Stimulated activated CD4-positive, alpha-beta T cell treated with anti-CD3 and anti-CD28 coated beads, Interleukin-15, amount 100 ng/mL, for 1 hour (primary cell): ENCODE data around the gene KCNQ5.

Experiments used
- DNase-seq, 2 donors: peaks; one replicate each; pipeline ENCODE4 v3.0.0-alpha.2; 2020; ENCODE audit warnings: low read depth in 1 of 2, low spot score in 1 of 2

Gene KCNQ5

GRCh38 chr6:72792692-72793091 lies 170.8 kb downstream of the KCNQ5 start:
- no peak for DNase-seq

DNA sequence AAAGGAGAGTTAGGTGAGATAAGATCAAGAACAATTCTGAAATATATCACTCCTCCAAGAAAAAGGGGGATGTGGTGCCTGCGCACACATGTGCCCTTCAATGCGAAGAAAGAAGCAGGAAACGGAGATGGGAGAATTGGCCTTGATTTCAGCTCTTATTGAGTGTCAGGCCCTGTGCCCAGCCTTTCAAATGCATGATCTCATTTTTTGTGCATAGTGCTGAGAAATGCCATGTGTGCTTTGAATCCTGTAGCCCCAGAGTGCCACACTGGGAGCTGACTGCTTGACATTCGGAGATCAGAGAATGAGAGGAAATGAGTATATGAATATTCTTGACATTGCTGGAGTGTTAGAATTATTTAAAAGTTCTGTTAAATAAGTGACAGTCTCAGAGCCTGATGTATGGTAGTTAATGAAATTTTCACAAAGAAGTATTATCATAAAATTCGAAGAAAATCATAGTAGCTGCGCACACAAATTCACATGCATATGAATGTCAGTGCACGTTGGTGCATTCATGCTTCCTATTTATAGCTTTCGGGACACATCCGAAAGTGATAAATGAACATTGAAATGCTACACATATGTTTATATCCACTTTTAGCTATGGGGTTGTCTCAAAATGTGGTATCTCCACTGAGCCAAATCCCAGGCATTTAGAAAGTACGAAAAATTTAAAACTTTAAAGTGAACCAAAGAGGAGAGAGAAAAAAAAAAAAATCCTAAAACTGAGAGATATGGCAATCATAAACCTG lies 172.0 kb downstream of the KCNQ5 start:
- DNase-seq: no peak

- DNase-seq: no peak
Observed at GRCh38 chr6:72798196-72798595, 176.3 kb downstream of the KCNQ5 start.

DNA sequence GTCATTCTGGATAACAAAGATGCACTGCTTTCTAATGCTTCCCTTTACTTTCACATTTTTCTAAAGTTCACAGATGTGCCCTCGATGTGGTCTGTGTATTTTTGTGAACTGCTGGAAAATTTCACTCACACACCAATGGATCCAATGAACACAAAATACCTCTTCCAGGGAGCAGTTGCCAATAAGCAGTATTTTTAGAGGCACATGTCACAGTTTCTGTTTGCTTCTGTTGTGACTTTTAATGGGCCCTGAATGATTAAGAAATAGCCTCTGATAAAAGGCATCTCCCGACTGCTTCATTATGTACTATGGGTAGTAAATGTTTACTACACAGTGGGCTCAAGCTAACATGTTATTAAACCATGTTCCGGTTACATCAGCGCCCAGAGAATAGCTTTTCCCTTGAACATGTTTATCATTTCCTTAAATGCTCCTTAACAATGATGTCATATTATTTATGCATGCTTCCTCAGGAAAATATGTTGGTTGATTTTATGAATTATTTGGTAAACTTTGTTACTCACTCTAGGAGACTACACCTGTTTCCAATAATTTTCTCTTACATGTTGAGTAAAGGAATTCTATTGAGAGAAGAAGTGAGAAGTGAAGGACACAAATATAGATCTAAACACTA lies 188.0 kb downstream of the KCNQ5 start:
- DNase-seq: no peak

GRCh38 chr6:72810571-72811280 lies 188.9 kb downstream of the KCNQ5 start:
- no peak for DNase-seq

- no peak for DNase-seq
Observed at GRCh38 chr6:72811971-72812421, 190.1 kb downstream of the KCNQ5 start.

DNA sequence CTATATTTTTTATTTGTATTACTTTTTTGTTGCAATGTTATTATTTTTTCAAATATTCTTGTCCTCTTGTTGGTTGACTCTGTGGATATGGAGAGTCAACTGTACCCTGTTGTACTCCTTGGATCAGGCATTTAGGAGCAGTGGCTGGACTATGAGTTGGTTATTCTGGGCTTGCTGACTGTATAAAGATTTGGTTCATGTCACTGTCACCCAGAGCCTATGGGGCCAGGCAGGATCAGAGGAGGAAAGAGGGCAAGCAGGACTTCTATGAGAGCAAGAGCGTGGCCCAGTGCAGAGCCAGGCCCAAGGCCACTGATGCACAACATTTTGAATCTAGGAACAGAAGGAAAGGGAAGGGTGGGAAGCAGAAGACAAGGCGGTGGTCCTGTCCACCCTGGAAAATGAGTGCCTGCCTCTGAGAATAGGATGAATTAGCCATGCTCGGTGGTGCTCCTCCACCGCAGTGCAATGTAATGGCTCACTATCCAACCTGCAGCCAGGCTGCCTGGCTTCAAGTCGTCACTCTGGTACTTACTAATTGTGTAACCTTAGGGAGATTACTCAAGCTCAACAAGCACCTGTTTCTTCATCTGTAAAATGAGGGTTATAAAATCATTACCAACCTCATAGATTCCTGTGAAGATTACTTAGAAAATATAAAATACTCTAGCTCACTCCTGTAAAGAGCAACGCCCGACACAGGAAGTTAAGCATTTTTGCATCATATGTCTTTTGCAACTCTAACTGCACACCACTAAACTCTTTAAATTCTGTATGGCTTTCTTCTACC lies 192.1 kb downstream of the KCNQ5 start:
- no peak for DNase-seq

DNA sequence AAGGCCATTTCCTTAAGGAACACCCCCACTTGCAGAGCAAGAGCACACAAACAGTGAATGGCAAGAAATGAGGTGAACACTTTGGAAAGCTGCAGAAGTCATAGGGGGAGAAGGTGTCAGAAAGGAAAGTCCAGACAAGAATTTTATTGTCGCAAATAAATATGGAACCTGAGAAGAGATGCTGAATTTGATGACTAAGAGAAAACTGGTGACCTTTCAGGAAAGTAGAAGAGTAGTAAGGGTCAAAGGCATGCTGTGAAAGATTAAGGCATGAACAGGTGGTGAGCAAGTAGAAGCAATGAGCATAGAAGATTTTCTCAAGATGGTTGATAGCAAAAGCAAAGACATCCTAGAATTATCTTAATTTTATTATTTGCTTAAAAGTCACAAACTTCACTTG lies 194.2 kb downstream of the KCNQ5 start:
- DNase-seq: no peak

GRCh38 chr6:72817208-72817607 lies 195.3 kb downstream of the KCNQ5 start:
- no peak for DNase-seq

DNA sequence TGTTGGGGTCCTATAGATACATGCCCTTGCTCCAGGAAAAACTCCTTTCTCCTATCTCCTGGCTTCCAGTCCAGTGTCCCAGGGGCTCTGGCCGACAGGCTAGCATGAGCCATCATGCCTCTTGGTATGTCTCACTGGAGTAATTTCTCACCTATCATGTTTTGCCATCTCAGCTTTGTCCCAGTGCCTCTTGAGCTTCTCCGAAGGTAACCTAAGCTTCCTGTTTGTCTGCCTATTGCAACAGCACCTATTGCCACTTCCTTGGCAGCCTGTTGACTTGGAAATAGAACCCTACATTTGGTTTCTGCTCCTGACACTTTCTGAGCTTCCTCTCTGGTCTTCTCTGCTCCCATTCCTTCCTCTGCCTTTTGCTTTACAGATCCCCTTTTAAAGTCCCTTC lies 197.7 kb downstream of the KCNQ5 start:
- no peak for DNase-seq

DNA sequence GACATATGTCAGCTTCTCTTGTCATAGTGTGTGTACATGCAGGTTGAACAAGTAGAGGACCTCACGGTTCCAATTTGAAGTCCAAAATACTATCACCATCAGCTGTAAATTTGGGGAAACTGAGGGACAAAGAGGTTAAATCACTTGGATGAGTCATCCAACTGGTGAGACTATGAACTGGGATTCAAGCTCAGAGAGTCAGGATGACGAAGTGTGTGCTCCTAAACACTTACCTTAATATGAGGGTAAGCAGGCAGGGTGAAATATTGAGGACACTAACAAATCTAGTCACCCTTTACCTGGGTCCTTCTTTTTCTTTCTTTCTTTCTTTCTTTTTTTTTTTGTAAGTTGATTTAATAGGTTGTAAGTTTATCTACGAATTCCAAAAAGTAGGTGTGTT lies 198.3 kb downstream of the KCNQ5 start:
- no peak for DNase-seq

DNA sequence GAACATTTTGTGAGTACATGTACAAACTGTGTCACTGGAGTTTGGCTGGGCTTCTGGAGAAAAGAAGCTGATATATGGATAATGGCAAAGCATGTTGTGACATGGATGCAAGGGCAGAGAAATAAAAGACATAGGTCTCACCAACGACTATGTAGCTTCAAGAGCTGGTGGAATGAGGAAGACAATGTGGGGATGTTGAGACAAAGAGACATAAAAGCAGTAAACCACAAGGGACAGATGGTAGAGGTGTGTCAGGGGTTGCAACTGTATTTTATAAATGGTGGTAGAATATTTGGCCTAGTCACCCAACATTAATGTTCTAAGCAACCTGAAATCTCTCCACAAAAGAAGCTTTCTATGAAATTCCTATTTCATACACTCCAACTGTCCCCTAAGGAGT lies 199.0 kb downstream of the KCNQ5 start:
- DNase-seq: no peak

DNA sequence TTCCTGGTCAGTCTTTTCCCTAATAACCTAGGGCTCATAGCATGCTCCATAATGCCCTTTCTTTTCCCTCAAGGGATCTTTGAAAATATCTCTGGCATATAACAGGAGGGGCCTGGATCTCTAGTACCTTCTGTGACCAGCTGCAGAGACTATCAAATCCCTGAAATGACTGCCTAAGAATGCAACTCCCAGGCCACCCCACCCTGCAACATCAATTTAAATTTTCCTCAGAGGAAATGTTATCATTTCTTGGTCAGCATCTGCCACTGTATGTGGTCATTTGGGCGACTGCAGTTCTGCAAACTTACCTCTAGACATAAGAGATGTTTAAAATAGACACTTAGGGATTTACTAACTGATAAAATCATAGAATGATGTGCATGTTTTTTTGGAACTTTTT lies 200.2 kb downstream of the KCNQ5 start:
- DNase-seq: no peak

DNA sequence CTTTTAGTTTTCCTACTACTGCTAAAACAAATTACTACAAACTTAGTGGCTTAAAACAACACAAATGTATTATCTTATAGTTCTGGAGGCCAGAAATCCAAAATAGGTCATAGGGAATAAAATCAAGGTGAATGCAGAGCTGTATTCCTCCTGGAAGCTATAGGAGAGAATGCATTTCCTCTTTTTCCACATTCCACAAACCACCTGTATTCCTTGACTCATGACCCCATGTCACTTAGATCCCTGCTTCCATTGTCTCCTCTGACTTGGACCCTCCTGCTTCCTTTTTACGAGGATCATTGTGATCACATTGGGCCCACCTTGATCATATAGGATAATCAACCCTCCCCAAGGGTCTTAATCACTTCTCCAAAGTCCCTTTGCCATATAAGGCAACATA lies 200.8 kb downstream of the KCNQ5 start:
- DNase-seq: no peak

DNA sequence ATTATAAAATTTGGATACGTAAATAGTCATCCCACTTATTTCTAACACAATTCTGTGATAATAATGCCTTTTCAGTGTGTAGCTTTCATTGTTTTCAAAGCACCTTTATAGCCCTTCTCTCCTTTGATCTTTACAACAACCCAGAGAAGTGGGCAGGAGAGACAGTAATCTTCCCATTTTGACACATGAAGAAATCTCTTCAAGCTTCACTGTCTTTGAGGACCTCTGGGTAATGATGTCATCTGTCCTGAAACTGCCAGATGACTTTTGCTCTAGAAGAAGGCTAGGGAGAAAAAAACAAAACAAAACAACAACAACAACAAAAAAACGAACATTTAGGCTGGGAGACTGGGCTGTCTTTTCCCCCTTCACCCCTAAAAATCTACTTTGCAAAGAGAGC lies 203.0 kb downstream of the KCNQ5 start:
- no peak for DNase-seq

GRCh38 chr6:72825315-72825911 lies 203.5 kb downstream of the KCNQ5 start:
- DNase-seq: no peak

DNA sequence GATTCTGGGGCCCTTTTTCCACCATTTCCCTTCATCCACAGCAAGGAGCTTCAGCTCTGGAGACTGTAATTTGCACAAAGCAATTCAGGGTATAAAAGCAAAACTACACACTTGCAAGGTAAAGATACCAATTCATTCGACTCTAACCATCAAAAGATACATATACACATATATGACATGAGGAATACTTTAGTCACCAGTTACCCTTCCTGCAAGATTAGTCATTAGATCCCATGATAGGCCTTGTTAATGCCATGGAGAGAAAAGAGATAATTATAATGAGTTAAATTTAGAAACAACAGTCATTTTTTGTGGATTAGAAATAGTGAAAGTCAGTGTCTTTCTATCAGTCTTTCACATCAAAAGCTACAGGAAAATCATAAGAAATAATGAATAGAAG lies 204.2 kb downstream of the KCNQ5 start:
- no peak for DNase-seq

- no peak for DNase-seq
Observed at GRCh38 chr6:72826744-72827438, 205.0 kb downstream of the KCNQ5 start.

DNA sequence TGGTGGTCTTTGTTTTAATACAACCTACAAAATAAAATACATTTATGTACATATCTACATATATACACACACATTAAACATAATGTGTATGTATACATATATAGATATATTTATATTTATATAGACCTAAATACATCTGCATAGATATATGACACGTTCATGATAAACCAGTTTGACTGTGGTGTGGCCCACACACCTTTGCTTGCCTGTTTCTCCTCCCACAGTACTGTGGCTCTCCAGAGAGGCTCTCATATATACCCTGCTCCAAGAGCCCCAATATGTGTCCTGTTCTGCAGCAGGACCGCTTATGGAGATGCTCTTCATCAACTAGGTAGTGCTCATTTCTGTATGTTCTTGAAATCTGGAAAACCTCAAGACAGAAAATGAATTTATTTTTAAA lies 207.0 kb downstream of the KCNQ5 start:
- no peak for DNase-seq

DNA sequence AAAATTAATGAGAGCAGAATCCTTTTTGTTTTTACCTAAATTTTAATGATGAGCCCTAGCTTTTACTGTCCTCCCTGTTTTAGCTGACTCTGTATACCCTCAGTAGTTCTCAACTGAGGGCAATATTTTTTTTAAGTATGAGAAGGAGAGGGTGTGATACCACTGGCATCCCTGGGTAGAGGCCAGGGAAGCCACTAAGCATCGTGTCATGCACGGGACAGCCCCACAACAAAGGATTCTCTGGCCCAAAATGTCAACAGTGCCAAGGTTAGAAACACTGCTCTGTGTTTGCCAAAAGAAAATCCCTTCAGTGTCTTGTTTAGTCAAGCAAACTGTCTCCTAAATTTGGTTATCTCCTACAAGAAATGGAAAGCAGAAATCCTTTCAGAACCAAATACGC lies 210.4 kb downstream of the KCNQ5 start:
- no peak for DNase-seq

DNA sequence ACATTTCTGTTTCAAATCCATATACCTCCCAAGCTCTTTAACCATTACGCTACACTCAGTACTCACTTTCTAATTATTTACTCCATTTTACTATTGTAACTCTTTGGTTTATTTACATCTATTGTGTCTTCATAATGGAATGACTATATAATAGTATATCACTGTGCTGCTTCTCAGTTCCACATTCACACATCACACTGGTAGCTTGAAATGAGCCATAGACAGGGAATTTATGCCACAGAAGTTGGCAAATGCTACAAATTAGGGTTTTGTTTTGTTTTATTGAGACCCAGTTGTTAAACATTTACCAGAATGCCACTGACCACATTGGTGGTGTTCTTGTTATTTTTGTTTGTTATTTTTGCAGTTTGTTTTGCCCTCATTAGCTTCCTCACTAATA lies 213.9 kb downstream of the KCNQ5 start:
- no peak for DNase-seq
